H1 (cell line): Measurements from ENCODE around the gene ZBTB49. TPM values are rescaled to one million over a fixed set of nuclear protein-coding genes. Genes with fewer than 3 reads are reported as not detected.

Experiments
- CTCF ChIA-PET: fragments of 300-600 bp; sonication (Branson Sonifier 250); formaldehyde crosslinking; loops from one replicate; lab custom pipeline; 2021; ENCODE audit not compliant: partially characterized antibody; lab: Charles Lee
- POLR2A ChIA-PET: fragments of 300-600 bp; sonication (Branson Sonifier 250); formaldehyde crosslinking; loops from one replicate; lab custom pipeline; 2021; ENCODE audit warnings: inconsistent platforms; ENCODE audit not compliant: partially characterized antibody; lab: Charles Lee
- DNase-seq, 2 experiments: peaks; one replicate each; pipeline versions ENCODE4 v3.0.0 to v3.0.0-alpha.2; 2010 to 2022; ENCODE audit warnings: low spot score in 2 of 2, low read depth in 1 of 2, mixed read lengths in 1 of 2
- FAIRE-seq: peaks from 2 replicates; lab custom pipeline; 2011; peaks lifted over from hg19 to GRCh38; lab: Jason Lieb, UNC
- H2AFZ ChIP-seq: 2 replicates; pipeline ENCODE4 v1.8.1; 2012; ENCODE audit warnings: low read length, inconsistent platforms
- H2AK5ac ChIP-seq: 2 replicates; pipeline ENCODE4 v1.6.1; 2013; ENCODE audit warnings: low read depth, low read length
- H2BK120ac ChIP-seq: replicated peaks from 2 replicates; pipeline ENCODE3; 2013; ENCODE audit warnings: low read depth, low read length, inconsistent platforms
- H2BK12ac ChIP-seq: 2 replicates; pipeline ENCODE4 v1.6.1; 2013; ENCODE audit warnings: low read depth, low read length
- H2BK15ac ChIP-seq: 2 replicates; pipeline ENCODE4 v1.6.1; 2013; ENCODE audit warnings: low read length
- H2BK20ac ChIP-seq: 2 replicates; pipeline ENCODE4 v1.6.1; 2013; ENCODE audit warnings: low read length
- H2BK5ac ChIP-seq: 2 replicates; pipeline ENCODE4 v1.6.1; 2013; ENCODE audit warnings: low read depth, low read length
- H3K14ac ChIP-seq: 2 replicates; pipeline ENCODE4 v1.6.1; 2013; ENCODE audit warnings: inconsistent platforms; ENCODE audit not compliant: insufficient read length
- H3K18ac ChIP-seq: 2 replicates; pipeline ENCODE4 v1.6.1; 2013; ENCODE audit warnings: low read length; ENCODE audit errors: extremely low read depth
- H3K23ac ChIP-seq: 2 replicates; pipeline ENCODE4 v1.6.1; 2013; ENCODE audit warnings: inconsistent platforms; ENCODE audit not compliant: insufficient read length
- H3K23me2 ChIP-seq: 2 replicates; pipeline ENCODE4 v1.6.1; 2013; ENCODE audit warnings: low read depth, low read length
- H3K27ac ChIP-seq: 2 replicates; pipeline ENCODE4 v1.6.1; 2011; ENCODE audit warnings: low read depth, low read length, inconsistent platforms
- H3K27me3 ChIP-seq, 4 experiments: replicated peaks in 1 of 4; 1 replicate in 1 of 4; 2 replicates in 3 of 4; pipeline versions ENCODE4 v1.6.1 to v1.8.1; 2011 to 2013; ENCODE audit warnings: low read length in 3 of 4, mild to moderate bottlenecking in 3 of 4, inconsistent platforms in 2 of 4, mixed read lengths in 2 of 4, moderate library complexity in 1 of 4; ENCODE audit not compliant: control insufficient read depth in 3 of 4, insufficient read depth in 3 of 4; ENCODE audit errors: extremely low read depth in 1 of 4
- H3K36me3 ChIP-seq, 4 experiments: 2 replicates each; pipeline versions ENCODE4 v1.6.1 to v1.8.1; 2011 to 2013; ENCODE audit warnings: mild to moderate bottlenecking in 4 of 4, low read length in 3 of 4, moderate library complexity in 2 of 4, control low read depth in 1 of 4, inconsistent platforms in 1 of 4; ENCODE audit not compliant: insufficient read depth in 4 of 4, control insufficient read depth in 2 of 4
- H3K4ac ChIP-seq: replicated peaks from 2 replicates; pipeline ENCODE3; 2013; ENCODE audit warnings: low read length, low read depth, mixed read lengths, inconsistent platforms; ENCODE audit not compliant: insufficient read length
- H3K4me1 ChIP-seq, 4 experiments: replicated peaks in 1 of 4; 1 replicate in 1 of 4; 2 replicates in 3 of 4; pipeline versions ENCODE4 v1.6.1 to v1.8.1; 2011 to 2013; ENCODE audit warnings: low read length in 3 of 4, inconsistent platforms in 2 of 4, mixed read lengths in 1 of 4; ENCODE audit not compliant: insufficient read depth in 4 of 4, control insufficient read depth in 3 of 4
- H3K4me2 ChIP-seq, 2 experiments: 2 replicates each; pipeline versions ENCODE4 v1.6.1 to v1.8.1; 2011 to 2013; ENCODE audit warnings: low read depth in 2 of 2, low read length in 2 of 2, control low read depth in 1 of 2, inconsistent platforms in 1 of 2, mild to moderate bottlenecking in 1 of 2; ENCODE audit not compliant: insufficient read depth in 1 of 2
- H3K4me3 ChIP-seq, 4 experiments: fragments of 200-600, 300-600 bp in 1 of 4; sonication (generic), shearing (Covaris generic), sonication (Bioruptor Twin) in 1 of 4; 2 replicates each; pipeline versions ENCODE4 v1.5.1 to v1.8.1; 2011 to 2016; ENCODE audit warnings: low read length in 4 of 4, low read depth in 3 of 4, control low read depth in 2 of 4, inconsistent platforms in 2 of 4, mild to moderate bottlenecking in 2 of 4, mixed read lengths in 1 of 4, moderate library complexity in 1 of 4; ENCODE audit not compliant: insufficient read depth in 2 of 4; ENCODE audit errors: extremely low read depth in 1 of 4
- H3K56ac ChIP-seq: replicated peaks from 2 replicates; pipeline ENCODE3; 2013; ENCODE audit warnings: low read depth, mild to moderate bottlenecking, mixed read lengths, low read length, inconsistent platforms; ENCODE audit not compliant: insufficient read length
- H3K79me1 ChIP-seq: 2 replicates; pipeline ENCODE4 v1.6.1; 2013; ENCODE audit warnings: low read depth, low read length, control low read depth
- H3K79me2 ChIP-seq, 2 experiments: 2 replicates each; pipeline versions ENCODE4 v1.6.1 to v1.8.1; 2012 to 2013; ENCODE audit warnings: low read length in 2 of 2, mild to moderate bottlenecking in 2 of 2, inconsistent platforms in 1 of 2; ENCODE audit not compliant: insufficient read depth in 2 of 2, control insufficient read depth in 1 of 2
- H3K9ac ChIP-seq, 4 experiments: replicated peaks in 1 of 4; 1 replicate in 1 of 4; 2 replicates in 3 of 4; pipeline versions ENCODE4 v1.6.1 to v1.8.1; 2011 to 2013; ENCODE audit warnings: low read depth in 3 of 4, low read length in 3 of 4, control low read depth in 2 of 4, mild to moderate bottlenecking in 2 of 4, moderate library complexity in 2 of 4, inconsistent platforms in 1 of 4; ENCODE audit errors: extremely low read depth in 1 of 4
- H3K9me3 ChIP-seq, 2 experiments: 2 replicates each; pipeline versions ENCODE4 v1.6.1 to v1.8.1; 2012 to 2013; ENCODE audit warnings: mild to moderate bottlenecking in 2 of 2, moderate library complexity in 2 of 2, control low read depth in 1 of 2, inconsistent platforms in 1 of 2, low read depth in 1 of 2, low read length in 1 of 2, mixed read lengths in 1 of 2; ENCODE audit not compliant: insufficient read depth in 2 of 2
- H4K20me1 ChIP-seq, 2 experiments: replicated peaks in 1 of 2; 2 replicates each; pipeline versions ENCODE3 to v1.8.1; 2011 to 2013; ENCODE audit warnings: inconsistent platforms in 2 of 2, low read length in 2 of 2, mild to moderate bottlenecking in 1 of 2; ENCODE audit not compliant: insufficient read depth in 2 of 2, control insufficient read depth in 1 of 2
- H4K5ac ChIP-seq: 2 replicates; pipeline ENCODE4 v1.6.1; 2013; ENCODE audit warnings: low read length, low read depth, mixed read lengths, inconsistent platforms; ENCODE audit not compliant: insufficient read length
- H4K8ac ChIP-seq: 2 replicates; pipeline ENCODE4 v1.8.0; 2013; ENCODE audit warnings: mild to moderate bottlenecking, moderate library complexity, low read length, inconsistent platforms; ENCODE audit not compliant: insufficient read depth; ENCODE audit errors: extremely low read depth
- H4K91ac ChIP-seq: replicated peaks from 2 replicates; pipeline ENCODE3; 2013; ENCODE audit warnings: low read length, mixed read lengths, inconsistent platforms; ENCODE audit not compliant: insufficient read length
- CHD2 ChIP-seq: IDR thresholded peaks from 2 replicates; pipeline ENCODE4 v1.6.1; 2012; ENCODE audit warnings: low read length, improper control_type of control experiment
- CREB1 ChIP-seq: IDR thresholded peaks from 2 replicates; pipeline ENCODE4 v1.6.1; 2012; ENCODE audit warnings: inconsistent platforms
- GABPA ChIP-seq: IDR thresholded peaks from 2 replicates; pipeline ENCODE4 v1.6.1; 2011; ENCODE audit warnings: mild to moderate bottlenecking, low read length, moderate library complexity, borderline replicate concordance; ENCODE audit not compliant: insufficient read depth
- HDAC6 ChIP-seq: IDR thresholded peaks from one replicate; pipeline ENCODE4 v1.7.1; 2012; ENCODE audit warnings: low read depth, mild to moderate bottlenecking, inconsistent platforms, low read length, moderate library complexity
- JUN ChIP-seq: IDR thresholded peaks from 2 replicates; pipeline ENCODE4 v1.6.1; 2011; ENCODE audit warnings: low read depth, mild to moderate bottlenecking, improper control_type of control experiment, low read length
- JUND ChIP-seq: IDR thresholded peaks from 2 replicates; pipeline ENCODE4 v1.6.1; 2011; ENCODE audit warnings: mild to moderate bottlenecking, improper control_type of control experiment, low read length
- POU5F1 ChIP-seq: IDR thresholded peaks from 2 replicates; pipeline ENCODE4 v1.6.1; 2011; ENCODE audit warnings: low read depth, mild to moderate bottlenecking, low read length, moderate library complexity
- SAP30 ChIP-seq: fragments of 300-600 bp; sonication (generic); IDR thresholded peaks from 2 replicates; pipeline ENCODE4 v1.7.1; 2012; ENCODE audit warnings: low read length, moderate library complexity, mild to moderate bottlenecking, inconsistent platforms; ENCODE audit not compliant: insufficient read depth, insufficient replicate concordance
- SP2 ChIP-seq: IDR thresholded peaks from 2 replicates; pipeline ENCODE4 v1.6.1; 2012; ENCODE audit warnings: mild to moderate bottlenecking, low read length, inconsistent platforms
- SRF ChIP-seq: IDR thresholded peaks from 2 replicates; pipeline ENCODE4 v1.6.1; 2011; ENCODE audit warnings: mild to moderate bottlenecking, low read depth, low read length, moderate library complexity
- WGBS, 2 experiments: shearing (Covaris generic) in 1 of 2; methylation state at CpG; one replicate each; pipeline versions ENCODE4 v1.1.6 to v1.1.7; 2013 to 2015; ENCODE audit warnings: low lambda C conversion rate in 2 of 2, mixed read lengths in 2 of 2, inconsistent platforms in 1 of 2, low coverage in 1 of 2, missing lambda C conversion rate in 1 of 2; ENCODE audit not compliant: insufficient replicate concordance in 2 of 2, insufficient coverage in 1 of 2, insufficient read length in 1 of 2; ENCODE audit errors: extremely low coverage in 1 of 2, missing lambda C conversion rate in 1 of 2; 5-methylcytosine and 5-hydroxymethylcytosine counted together
- polyA plus RNA-seq, 7 experiments: library from polyadenylated mRNA; depleted of rRNA in 3 of 7; stranded (reverse) in 5 of 7; unstranded in 2 of 7; fragments of >200 nt in 5 of 7; fragments of 200-250 nt in 2 of 7; gene quantifications; 1 replicate in 5 of 7; 2 replicates in 1 of 7; 4 replicates in 1 of 7; pipeline versions ENCODE4 v1.2.1 to v1.2.3, GENCODE V29; 2011 to 2013; ENCODE audit warnings: missing spikeins in 2 of 7, mixed read lengths in 2 of 7
- total RNA-seq: library from RNA; stranded (reverse); fragmentation: NEBNext Ultra II Directional; extraction: Animal tissue kit (Norgen Biotek cat#: 25700); gene quantifications from 2 replicates; pipeline ENCODE4 v1.2.1, GENCODE V29; 2021

Gene ZBTB49
- total and polyA plus RNA-seq, 2 of the 8 experiments (the other 6 are each of a cell fraction or from before 2014, with no cell fraction given) = 4.2 to 6.8 TPM

DNA sequence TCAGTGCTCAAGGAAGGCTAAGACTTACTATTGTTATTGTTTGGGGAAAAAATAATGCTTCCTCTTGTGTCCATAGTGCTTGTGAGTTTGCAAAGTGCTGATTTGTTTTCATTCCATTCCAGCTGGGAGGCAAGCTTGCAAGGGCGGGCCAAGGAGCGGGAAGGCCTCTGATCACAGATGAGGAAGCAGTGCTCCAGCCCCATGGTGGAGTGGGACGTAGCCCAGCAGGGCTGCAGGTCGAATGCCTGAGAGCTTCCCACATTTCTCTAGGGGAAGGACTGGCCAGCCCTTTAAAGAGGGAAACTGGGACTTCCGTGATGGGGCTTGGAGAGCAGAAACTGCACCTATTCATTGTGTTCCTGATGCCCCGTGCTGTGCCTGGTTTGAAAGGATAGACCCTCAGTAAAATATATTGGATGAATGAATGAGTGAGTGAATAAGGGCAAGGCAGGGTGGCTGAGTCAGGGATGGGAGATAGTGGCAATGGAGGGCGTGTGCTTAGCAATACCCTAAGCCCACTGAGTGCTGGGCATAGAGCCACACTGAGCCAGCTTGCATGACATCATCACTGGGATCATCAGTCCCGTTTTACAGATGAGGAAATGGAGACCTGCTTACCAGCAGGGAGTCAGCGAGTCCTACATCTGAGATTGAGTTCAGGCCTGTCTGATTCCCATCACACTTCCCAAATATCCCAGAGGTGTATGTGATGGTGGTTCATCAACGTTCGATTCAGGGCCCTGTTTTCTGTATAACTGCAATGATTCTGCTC, 78.9 kb downstream of the ZBTB49 start:
- Histone ChIP-seq H3K4me1 (no peaks in the 10 kb centered on the region), H3K14ac (no peak overlapping the region), H2AK5ac (no peak overlapping the region), H3K27me3 (peaks cover 0 to 3% (median 0%) of the 10 kb centered on the region in 4 experiments; a peak in 1 of 7 replicates), H4K20me1 (no peaks in the 10 kb centered on the region), H3K4me2 (no peak overlapping the region), H3K18ac (no peak overlapping the region), H3K4ac (no peak overlapping the region), H3K56ac (no peak overlapping the region), H2BK20ac (no peak overlapping the region), H2AFZ (no peak overlapping the region), H3K9me3 (0 out of 4 replicates have a peak, but pooled peaks cover 0 to 5% of the 10 kb centered on the region in 2 experiments), H3K79me1 (no peaks in the 10 kb centered on the region), H3K23ac (no peak overlapping the region), H4K8ac (no peak overlapping the region), H4K5ac (no peak overlapping the region), H3K27ac (no peak overlapping the region), H4K91ac (no peak overlapping the region), H3K9ac (no peak overlapping the region), H3K4me3 (no peak overlapping the region)
- DNase-seq = no peak
- CTCF ChIA-PET = interaction anchor here (0.6 to 1.1 kb wide), 2 partner anchors 10 to 28 kb away, joined by 3 to 4 read pairs; no protein-coding TSS in a partner anchor
- WGBS, 2 experiments = 91% methylated on average over 11 of the region's 11 CpGs; no CpG with 5 or more reads in 1 of the 2 experiments
- POLR2A ChIA-PET = no interaction called here
- no peak for FAIRE-seq
- no peak for TF ChIP-seq JUN
- TF ChIP-seq GABPA = no peak
- no peak for TF ChIP-seq SAP30
- TF ChIP-seq JUND = no peak
- no peak for TF ChIP-seq POU5F1
- TF ChIP-seq SRF = no peak
- TF ChIP-seq HDAC6 = no peak
- no peak for TF ChIP-seq CREB1
- no peak for TF ChIP-seq CHD2
- no peak for TF ChIP-seq SP2
- TF ChIP-seq, all 59 proteins: peak for 0
- no peak overlapping the region for H2BK5ac ChIP-seq
- H2BK15ac ChIP-seq = no peak overlapping the region
- H3K79me2 ChIP-seq = no peaks in the 10 kb centered on the region
- H2BK120ac ChIP-seq = no peak overlapping the region
- no peaks in the 10 kb centered on the region for H3K23me2 ChIP-seq
- H3K36me3 ChIP-seq = no peaks in the 10 kb centered on the region
- no peak overlapping the region for H2BK12ac ChIP-seq
